COLO668 (cell line): ENCODE measurements around the gene OTULIN.

ENCODE experiments used
- DNase-seq: peaks from one replicate; lab custom pipeline; 2025; ENCODE audit not compliant: unreplicated experiment; lab: John Stamatoyannopoulos, UW

OTULIN gene

GRCh38 chr5:14667770-14668169, 3.3 kb downstream of the OTULIN start:
- DNase-seq, result no peak

GRCh38 chr5:14668181-14668591, 3.7 kb downstream of the OTULIN start:
- no peak for DNase-seq

GRCh38 chr5:14669415-14669814, 4.9 kb downstream of the OTULIN start:
- DNase-seq, result no peak

GRCh38 chr5:14669975-14670374, 5.5 kb downstream of the OTULIN start:
- no peak for DNase-seq

- DNase-seq, result no peak
These were observed 6.9 kb downstream of the OTULIN start for GRCh38 chr5:14671414-14671813.

GRCh38 chr5:14672082-14672481, 7.6 kb downstream of the OTULIN start:
- DNase-seq, result no peak

GRCh38 chr5:14672484-14673394, 8.2 kb downstream of the OTULIN start:
- DNase-seq, result no peak

- no peak for DNase-seq
These were observed 8.9 kb downstream of the OTULIN start for GRCh38 chr5:14673443-14673842.

GRCh38 chr5:14674983-14675854, 10.7 kb downstream of the OTULIN start:
- DNase-seq, result no peak

- DNase-seq, result no peak
These were observed 11.4 kb downstream of the OTULIN start for GRCh38 chr5:14675865-14676300.

- no peak for DNase-seq
These were observed 11.8 kb downstream of the OTULIN start for GRCh38 chr5:14676320-14676719.

- no peak for DNase-seq
These were observed 14.3 kb downstream of the OTULIN start for GRCh38 chr5:14678773-14679334.

GRCh38 chr5:14679595-14679994, 15.1 kb downstream of the OTULIN start:
- no peak for DNase-seq

- no peak for DNase-seq
These were observed 16.8 kb downstream of the OTULIN start for GRCh38 chr5:14681236-14681752.

- no peak for DNase-seq
These were observed 19.5 kb downstream of the OTULIN start for GRCh38 chr5:14683906-14684455.

GRCh38 chr5:14684757-14685156, 20.2 kb downstream of the OTULIN start:
- DNase-seq, result no peak

- peak; percentile 25 for DNase-seq
These were observed 21.2 kb downstream of the OTULIN start for GRCh38 chr5:14685757-14686156.

GRCh38 chr5:14686517-14686916, 22.0 kb downstream of the OTULIN start:
- no peak for DNase-seq

- no peak for DNase-seq
These were observed 22.6 kb downstream of the OTULIN start for GRCh38 chr5:14687023-14687665.

GRCh38 chr5:14693070-14693469, 28.6 kb downstream of the OTULIN start:
- DNase-seq, result no peak
